Skeletal muscle tissue (tissue), 4 donors: ENCODE measurements around the gene MALAT1. TPM values are rescaled to one million over a fixed set of nuclear protein-coding genes. Genes with fewer than 3 reads are reported as not detected.
A peak's percentile ranks its signal among the peaks of the same experiment; 100 is the strongest.

Experiments used
- H3K27ac ChIP-seq: one replicate; pipeline ENCODE4 v1.7.0; 2013; ENCODE audit warnings: mild to moderate bottlenecking, low read depth, low read length, inconsistent platforms
- H3K27me3 ChIP-seq, 3 donors: one replicate each; pipeline ENCODE4 v1.7.0; 2013; ENCODE audit warnings: low read length in 3 of 3; ENCODE audit not compliant: control insufficient read depth in 3 of 3, insufficient read depth in 3 of 3
- H3K36me3 ChIP-seq, 3 donors: one replicate each; pipeline ENCODE4 v1.7.0; 2013; ENCODE audit warnings: low read length in 3 of 3; ENCODE audit not compliant: control insufficient read depth in 3 of 3, insufficient read depth in 3 of 3
- H3K4me1 ChIP-seq, 3 donors: one replicate each; pipeline ENCODE4 v1.7.0; 2013; ENCODE audit warnings: low read length in 3 of 3, mild to moderate bottlenecking in 3 of 3; ENCODE audit not compliant: control insufficient read depth in 3 of 3, insufficient read depth in 3 of 3
- H3K4me3 ChIP-seq, 3 donors: one replicate each; pipeline ENCODE4 v1.7.0; 2013; ENCODE audit warnings: low read length in 3 of 3
- H3K9ac ChIP-seq, 3 donors: one replicate each; pipeline ENCODE4 v1.7.0; 2013; ENCODE audit warnings: low read length in 3 of 3, mild to moderate bottlenecking in 3 of 3, moderate library complexity in 2 of 3, low read depth in 1 of 3
- H3K9me3 ChIP-seq, 3 donors: one replicate each; pipeline ENCODE4 v1.7.0; 2013; ENCODE audit warnings: low read length in 3 of 3; ENCODE audit not compliant: control insufficient read depth in 3 of 3
- total RNA-seq: library from RNA; depleted of rRNA; stranded (reverse); fragments of >200 nt; gene quantifications from one replicate; pipeline ENCODE4 v1.2.3, GENCODE V29; 2014
- donor health status: Osteomylitis.

MALAT1 gene
- total RNA-seq, 1 donor from 2014 or later: 7,794 TPM

DNA sequence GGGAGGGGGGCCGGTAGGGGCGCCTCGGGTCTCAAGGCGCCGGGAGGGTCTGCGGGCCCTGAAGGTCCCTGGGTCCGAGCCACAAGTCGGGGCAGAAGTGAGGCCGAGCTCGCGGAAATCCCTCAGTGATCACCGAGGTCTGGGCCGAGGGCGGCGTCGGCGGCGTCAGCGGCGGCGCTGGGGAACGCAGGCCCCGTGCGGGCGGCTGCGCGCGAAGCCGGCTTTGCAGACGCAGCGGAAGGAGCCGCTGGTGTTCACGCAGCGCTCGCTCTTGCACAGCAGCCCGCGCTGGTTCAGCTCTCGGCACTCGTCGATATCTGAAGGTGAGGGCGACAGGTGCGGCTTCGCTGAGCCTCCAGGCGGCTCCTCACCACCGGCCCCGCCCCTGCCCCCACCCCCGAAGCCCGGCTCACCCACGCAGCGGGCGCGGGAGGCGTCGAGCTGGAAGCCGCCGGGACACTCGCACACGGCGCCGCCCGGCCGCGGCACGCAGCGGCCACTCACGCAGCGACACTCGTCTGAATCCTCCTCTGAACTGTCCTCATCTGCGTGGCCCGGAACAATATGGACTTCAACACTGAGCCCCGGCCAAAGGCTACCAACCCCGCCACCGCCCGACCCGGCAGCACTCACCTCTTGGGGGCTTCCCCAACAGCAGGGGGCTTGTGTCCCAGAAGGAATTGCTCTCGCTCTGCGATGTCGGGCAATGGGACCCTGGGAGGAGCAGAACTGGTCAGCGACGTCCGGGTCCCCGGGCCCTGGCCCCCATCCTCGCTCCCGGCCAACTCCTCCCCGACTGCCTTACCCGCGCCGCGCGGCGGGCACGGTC, 40.3 kb downstream of the MALAT1 start:
- Histone ChIP-seq H3K27ac (no peak overlapping the region), H3K36me3 (peaks cover 30 to 37% (median 36%) of the 10 kb centered on the region in 3 donors), H3K9me3 (no peaks in the 10 kb centered on the region), H3K9ac (peak overlapping the region in 1 of 3 donors; percentile 74), H3K4me3 (no peak overlapping the region), H3K4me1 (peaks cover 11 to 25% (median 20%) of the 10 kb centered on the region in 3 donors), H3K27me3 (no peaks in the 10 kb centered on the region)

DNA sequence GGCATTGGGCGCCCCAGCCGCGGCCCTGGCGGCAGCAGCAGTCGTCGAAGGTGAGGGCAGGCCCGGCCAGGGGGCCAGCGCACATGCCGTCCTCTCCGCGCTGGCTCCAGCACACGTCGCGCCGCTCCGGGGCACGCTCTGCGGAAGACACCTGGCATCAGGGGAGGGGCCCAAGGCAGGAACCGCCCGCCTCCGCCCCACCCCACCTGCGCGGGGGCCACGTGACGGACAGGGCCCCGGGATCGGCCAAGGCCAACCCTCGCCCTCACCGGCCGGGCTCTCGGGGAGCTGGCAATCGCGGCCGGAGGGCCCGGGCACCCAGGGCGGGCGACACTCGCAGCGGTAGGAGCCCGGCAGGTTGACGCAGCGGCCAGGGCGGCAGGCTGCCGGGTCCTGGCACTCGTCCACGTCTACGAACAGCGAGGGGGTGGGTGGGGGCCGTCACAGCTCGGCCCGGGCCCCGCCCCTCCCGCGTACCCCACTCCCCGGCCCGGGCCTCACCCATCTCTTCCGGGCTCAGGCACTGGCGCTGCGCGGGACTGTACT, 41.0 kb downstream of the MALAT1 start:
- Histone ChIP-seq H3K27me3 (no peaks in the 10 kb centered on the region), H3K4me3 (peak overlapping the region in 2 of 3 donors; percentile 84 to 88), H3K9me3 (no peaks in the 10 kb centered on the region), H3K36me3 (peaks cover 31 to 41% (median 37%) of the 10 kb centered on the region in 3 donors), H3K27ac (peak overlapping the region; percentile 69), H3K9ac (peak overlapping the region; percentile 56 to 74 (median 57)), H3K4me1 (peaks cover 11 to 25% (median 20%) of the 10 kb centered on the region in 3 donors)

DNA sequence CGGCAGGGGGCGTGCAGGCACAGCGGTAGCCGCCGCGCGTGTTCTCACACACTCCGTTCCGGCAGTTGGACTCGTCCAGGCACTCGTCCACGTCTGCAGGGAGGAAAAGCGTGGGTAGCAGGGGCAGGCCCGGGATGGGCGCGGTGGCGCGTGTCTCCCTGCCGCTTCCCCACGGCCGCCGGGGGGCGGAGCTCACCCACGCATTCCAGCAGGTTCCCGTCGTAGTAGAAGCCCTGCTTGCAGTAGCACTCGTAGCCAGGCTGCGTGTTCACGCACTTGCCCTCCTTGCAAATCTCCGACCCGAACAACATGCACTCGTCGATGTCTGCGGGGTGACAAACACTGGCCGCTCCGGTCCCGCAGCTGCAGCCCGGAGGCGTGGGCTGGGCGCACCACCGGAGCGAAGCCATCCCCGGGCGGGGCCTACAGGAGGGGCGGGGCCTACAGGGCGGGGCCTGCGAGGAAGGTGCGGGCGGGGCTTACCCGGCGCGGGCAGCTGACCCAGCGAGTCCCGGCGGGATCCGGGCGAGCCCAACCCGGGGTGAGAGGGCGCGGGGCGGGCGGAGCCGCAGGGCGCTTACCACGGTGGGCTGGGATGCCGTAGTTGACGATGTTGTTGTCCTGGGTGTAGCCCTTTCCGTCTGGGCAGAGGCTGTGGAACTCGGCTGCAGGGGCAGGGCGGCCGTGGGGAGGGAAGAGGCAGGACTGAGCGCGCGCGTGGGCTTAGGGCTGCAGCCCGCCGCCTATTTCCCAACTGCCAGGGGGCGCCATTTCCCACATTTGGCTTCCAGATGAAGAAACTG, 41.6 kb downstream of the MALAT1 start:
- H3K9ac ChIP-seq: peak overlapping the region; percentile 60 to 85 (median 68)

DNA sequence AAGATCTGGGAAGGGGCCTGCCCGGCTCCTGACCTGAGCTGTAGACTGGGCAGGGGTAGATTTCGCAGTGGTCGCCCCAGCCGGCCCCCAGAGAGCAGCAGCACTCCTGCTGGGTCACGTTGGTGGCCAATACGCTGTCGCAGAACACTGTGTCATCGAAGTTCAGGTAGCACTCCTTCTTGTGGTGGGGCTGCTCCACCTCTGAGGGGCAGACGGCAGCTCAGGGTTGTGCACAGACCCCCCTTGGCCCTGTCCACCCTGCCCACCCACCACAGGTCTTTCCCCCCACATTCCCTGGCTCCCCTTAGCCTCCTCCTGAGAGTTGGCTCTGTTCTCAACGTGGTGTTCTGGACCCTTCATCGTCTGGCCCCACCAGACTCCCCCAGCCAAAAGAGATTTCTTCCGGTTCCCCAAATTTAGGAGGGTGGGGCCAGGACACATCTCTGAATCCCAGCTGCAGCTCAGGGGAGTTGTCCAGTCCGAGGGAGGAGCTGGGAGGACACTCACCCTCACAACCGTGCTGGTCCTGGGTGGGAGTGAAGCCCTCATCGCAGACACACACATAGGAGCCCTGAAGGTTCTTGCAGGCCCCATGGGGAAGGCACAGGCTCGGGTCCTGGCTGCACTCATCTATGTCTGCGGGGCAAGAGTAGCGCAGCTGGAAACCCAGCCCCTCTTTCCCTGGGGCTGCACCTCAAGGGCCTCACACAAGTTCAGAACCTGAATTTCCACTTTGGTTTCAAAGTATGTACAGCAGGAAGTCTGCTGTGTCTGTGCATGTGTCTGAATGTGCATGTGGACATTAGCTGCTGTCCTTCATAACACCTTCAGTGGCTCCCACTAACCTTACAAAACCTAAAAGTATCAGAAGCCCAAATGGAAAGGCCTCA, 42.5 kb downstream of the MALAT1 start:
- Histone ChIP-seq H3K27me3 (no peaks in the 10 kb centered on the region), H3K4me1 (peaks cover 11 to 25% (median 20%) of the 10 kb centered on the region in 3 donors), H3K9me3 (no peaks in the 10 kb centered on the region), H3K4me3 (peak overlapping the region; percentile 82 to 88 (median 84)), H3K36me3 (peaks cover 18 to 32% (median 29%) of the 10 kb centered on the region in 3 donors), H3K9ac (peak overlapping the region; percentile 60 to 85 (median 68)), H3K27ac (peak overlapping the region; percentile 69)

More for the DNA sequence above, 41.6 kb downstream of the MALAT1 start:
- Histone ChIP-seq H3K27me3 (no peaks in the 10 kb centered on the region), H3K36me3 (peaks cover 26 to 37% (median 36%) of the 10 kb centered on the region in 3 donors), H3K27ac (peak overlapping the region; percentile 69), H3K9me3 (no peaks in the 10 kb centered on the region), H3K4me3 (peak overlapping the region; percentile 82 to 88 (median 84)), H3K4me1 (peaks cover 11 to 25% (median 20%) of the 10 kb centered on the region in 3 donors)

DNA sequence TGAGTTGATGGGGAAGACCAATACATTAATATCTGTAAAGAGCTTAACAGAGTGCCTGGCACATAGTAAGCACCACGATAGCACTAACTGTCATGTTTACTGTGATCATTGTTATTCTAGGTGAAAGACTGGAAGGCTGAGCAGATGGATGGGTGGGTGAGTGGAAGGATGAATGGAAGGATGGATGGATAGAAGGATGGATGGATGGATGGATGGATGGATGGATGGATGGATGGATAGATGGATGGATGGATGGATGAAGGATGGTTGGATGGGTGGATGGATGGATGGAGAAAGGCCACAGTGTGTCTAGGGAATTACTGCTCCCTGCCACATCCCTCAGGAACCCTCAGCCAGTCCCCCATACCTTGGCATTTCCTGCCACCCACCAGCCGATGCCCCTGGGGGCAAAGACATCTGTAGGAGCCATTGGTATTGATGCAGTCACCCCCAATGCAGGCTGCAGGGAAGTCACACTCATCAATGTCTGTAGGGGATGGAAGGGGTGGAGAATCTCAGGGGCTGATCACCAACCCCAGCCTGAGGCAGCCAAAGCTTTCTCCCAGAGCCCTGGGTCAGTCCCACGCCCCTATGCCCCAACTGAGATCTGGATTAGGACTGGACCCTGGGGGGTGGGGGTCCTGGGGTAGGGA, 44.0 kb downstream of the MALAT1 start:
- Histone ChIP-seq H3K27ac (no peak overlapping the region), H3K36me3 (peaks cover 17 to 29% (median 26%) of the 10 kb centered on the region in 3 donors), H3K9me3 (no peaks in the 10 kb centered on the region), H3K9ac (no peak overlapping the region), H3K27me3 (no peaks in the 10 kb centered on the region), H3K4me3 (no peak overlapping the region), H3K4me1 (peaks cover 11 to 25% (median 20%) of the 10 kb centered on the region in 3 donors)

DNA sequence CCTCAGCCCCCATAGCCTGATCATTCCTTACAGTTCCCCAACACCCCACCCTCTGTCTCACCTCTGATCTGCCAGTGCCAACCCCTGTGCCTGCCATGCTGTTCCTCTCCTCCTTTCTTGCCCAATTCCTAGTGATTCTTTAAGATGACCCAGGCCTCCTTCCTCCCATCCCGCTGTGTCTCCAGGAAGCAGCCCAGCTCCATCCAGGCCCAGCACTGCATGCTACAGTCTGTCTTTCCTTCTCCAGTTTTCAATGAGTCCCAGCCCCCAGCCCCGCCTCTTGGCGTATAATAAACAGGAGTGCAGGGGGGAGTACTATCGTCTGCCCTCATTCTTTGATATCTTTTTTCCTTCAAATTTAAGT, 47.0 kb downstream of the MALAT1 start:
- peaks cover 24 to 36% (median 24%) of the 10 kb centered on the region in 3 donors for H3K36me3 ChIP-seq
- H3K27ac ChIP-seq: no peak overlapping the region
- H3K9ac ChIP-seq: no peak overlapping the region
- no peak overlapping the region for H3K4me3 ChIP-seq
- no peaks in the 10 kb centered on the region for H3K9me3 ChIP-seq
- peaks cover 11 to 12% (median 11%) of the 10 kb centered on the region in 3 donors for H3K4me1 ChIP-seq
- no peaks in the 10 kb centered on the region for H3K27me3 ChIP-seq

DNA sequence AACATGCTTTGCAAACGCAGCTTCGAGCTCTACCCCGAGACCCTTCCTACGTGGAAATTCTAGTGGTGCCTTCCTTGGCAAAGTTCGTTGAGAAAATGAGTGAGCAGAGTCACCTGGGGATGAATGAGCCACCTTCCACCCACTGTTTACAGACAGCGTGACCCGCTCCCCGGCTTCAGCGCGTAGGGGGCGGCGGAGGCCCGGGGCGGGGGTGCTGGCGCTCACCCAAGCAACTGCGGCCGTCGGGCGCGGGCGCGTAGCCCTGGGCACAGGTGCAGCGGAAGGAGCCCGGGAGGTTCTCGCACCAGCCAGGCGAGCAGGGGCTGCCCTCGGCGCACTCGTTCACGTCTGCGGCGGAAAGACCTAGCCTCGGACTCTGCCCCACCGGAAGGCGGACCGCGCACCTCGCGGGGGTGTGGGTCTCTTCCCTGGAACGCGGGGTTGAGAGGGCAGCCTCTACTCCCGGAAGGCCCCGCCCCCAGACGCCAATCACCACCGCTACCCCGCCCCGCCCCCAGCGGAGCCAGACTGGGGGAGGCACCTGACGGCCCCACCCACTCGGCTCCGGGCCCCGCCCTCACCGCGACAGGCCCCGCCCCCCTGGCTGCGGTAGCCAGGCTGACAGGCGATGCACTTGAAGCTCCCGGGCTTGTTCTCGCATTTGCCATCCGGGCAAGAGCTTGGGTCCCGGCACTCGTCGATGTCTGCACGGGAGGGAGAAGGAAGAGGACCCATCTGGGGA, 47.5 kb downstream of the MALAT1 start:
- no peaks in the 10 kb centered on the region for H3K27me3 ChIP-seq
- no peak overlapping the region for H3K4me3 ChIP-seq
- H3K27ac ChIP-seq: no peak overlapping the region
- no peaks in the 10 kb centered on the region for H3K9me3 ChIP-seq
- peaks cover 6 to 7% (median 6%) of the 10 kb centered on the region in 3 donors for H3K4me1 ChIP-seq
- peaks cover 24 to 42% (median 29%) of the 10 kb centered on the region in 3 donors for H3K36me3 ChIP-seq
- H3K9ac ChIP-seq: no peak overlapping the region

DNA sequence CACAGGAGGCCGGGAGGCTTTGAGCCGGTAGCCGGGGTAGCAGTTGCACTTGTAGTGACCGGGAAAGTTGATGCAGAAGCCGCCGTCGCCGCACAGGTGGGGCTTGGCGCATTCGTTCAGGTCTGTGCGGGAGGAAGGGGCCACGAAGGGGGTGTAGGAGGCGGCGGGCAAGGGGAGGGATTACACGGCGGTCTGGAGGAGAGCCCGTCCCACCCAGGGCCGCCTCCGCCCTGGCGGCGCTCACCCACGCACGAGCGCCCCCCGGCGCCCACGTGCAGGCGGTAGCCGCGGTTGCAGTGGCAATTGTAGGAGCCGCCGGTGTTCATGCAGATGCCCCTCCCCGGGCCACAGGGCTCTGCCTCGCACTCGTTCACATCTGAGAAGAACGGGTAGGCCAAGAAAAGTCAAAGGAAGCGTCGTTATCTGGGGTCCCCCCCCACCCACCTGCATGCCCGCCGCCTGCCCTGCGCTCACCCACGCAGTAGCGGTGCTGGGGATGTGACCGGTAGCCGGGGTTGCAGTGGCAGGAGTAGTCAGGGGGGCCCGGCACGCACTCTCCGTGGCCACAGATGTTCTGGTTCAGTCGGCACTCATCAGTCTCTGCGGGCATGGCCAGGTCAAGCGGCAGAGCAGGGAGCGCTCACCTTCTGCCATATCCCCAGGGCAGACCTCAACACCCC, 48.7 kb downstream of the MALAT1 start:
- Histone ChIP-seq H3K9me3 (no peaks in the 10 kb centered on the region), H3K27me3 (no peaks in the 10 kb centered on the region), H3K4me3 (no peak overlapping the region), H3K36me3 (peaks cover 35 to 47% (median 37%) of the 10 kb centered on the region in 3 donors), H3K4me1 (peaks cover 9 to 12% (median 11%) of the 10 kb centered on the region in 3 donors), H3K9ac (no peak overlapping the region), H3K27ac (no peak overlapping the region)
